WTC11 (cell line): ENCODE results near the gene TKT. TPM values are rescaled to one million over a fixed set of nuclear protein-coding genes. Genes with fewer than 3 reads are reported as not detected.

ENCODE experiments used
- ATAC-seq: fragments of 200-7000 bp; cut with Tn5 transposase; 2 replicates; pipeline ENCODE4 v1.10.0; 2021; ENCODE audit warnings: mild to moderate bottlenecking, moderate library complexity
- CTCF ChIA-PET: fragments of 300-600 bp; sonication (Branson Sonifier 250); formaldehyde crosslinking; loops from one replicate; lab custom pipeline; 2021; ENCODE audit warnings: antibody characterized with exemption; lab: Charles Lee
- POLR2A ChIA-PET: fragments of 350-600 bp; sonication (Branson Sonifier 250); formaldehyde crosslinking; loops from one replicate; lab custom pipeline; 2021; ENCODE audit warnings: antibody characterized with exemption; lab: Charles Lee
- DNase-seq: peaks from one replicate; pipeline ENCODE4 v3.0.0; 2021; ENCODE audit warnings: low spot score
- H3K27ac Mint-ChIP-seq: 2 replicates; pipeline ENCODE4 v1.8.0; 2021; ENCODE audit warnings: mixed read lengths
- H3K27me3 Mint-ChIP-seq: 2 replicates; pipeline ENCODE4 v1.8.0; 2021; ENCODE audit warnings: low read depth, mild to moderate bottlenecking, moderate library complexity, mixed read lengths
- H3K36me3 Mint-ChIP-seq: 2 replicates; pipeline ENCODE4 v1.8.0; 2021; ENCODE audit warnings: mixed read lengths
- H3K4me1 Mint-ChIP-seq: 2 replicates; pipeline ENCODE4 v1.8.0; 2022; ENCODE audit warnings: mixed read lengths
- H3K4me3 Mint-ChIP-seq: 2 replicates; pipeline ENCODE4 v1.8.0; 2021; ENCODE audit warnings: mild to moderate bottlenecking, moderate library complexity, mixed read lengths
- H3K9me3 Mint-ChIP-seq: 2 replicates; pipeline ENCODE4 v1.8.0; 2021; ENCODE audit warnings: mixed read lengths
- ATF3 ChIP-seq: sonication (generic); formaldehyde crosslinking; conservative IDR thresholded peaks from 2 replicates; pipeline ENCODE4 v1.8.1; 2022; ENCODE audit warnings: mild to moderate bottlenecking, missing genetic modification reagents
- CTCF ChIP-seq: fragments of 200-600 bp; IDR thresholded peaks from 2 replicates; pipeline ENCODE4 v1.8.0; 2022; ENCODE audit warnings: antibody characterized with exemption
- E2F1 ChIP-seq: sonication (generic); formaldehyde crosslinking; IDR thresholded peaks from 2 replicates; pipeline ENCODE4 v1.8.0; 2022; ENCODE audit warnings: mild to moderate bottlenecking, missing genetic modification reagents
- ELF4 ChIP-seq: sonication (generic); formaldehyde crosslinking; IDR thresholded peaks from 2 replicates; pipeline ENCODE4 v1.8.1; 2022; ENCODE audit warnings: low read depth, mild to moderate bottlenecking, moderate library complexity, missing genetic modification reagents
- EMX1 ChIP-seq: fragments of 250-450 bp; sonication (Bioruptor Pico); IDR thresholded peaks from 2 replicates; pipeline ENCODE4 v1.8.0; 2021; ENCODE audit warnings: mild to moderate bottlenecking
- ESRRA ChIP-seq: sonication (generic); formaldehyde crosslinking; IDR thresholded peaks from 2 replicates; pipeline ENCODE4 v1.8.1; 2022; ENCODE audit warnings: mild to moderate bottlenecking, missing genetic modification reagents, borderline replicate concordance
- FOXK1 ChIP-seq: sonication (generic); formaldehyde crosslinking; IDR thresholded peaks from 2 replicates; pipeline ENCODE4 v1.8.0; 2022; ENCODE audit warnings: mild to moderate bottlenecking, moderate library complexity, missing genetic modification reagents
- MLX ChIP-seq: sonication (generic); formaldehyde crosslinking; IDR thresholded peaks from 2 replicates; pipeline ENCODE4 v1.8.1; 2023; ENCODE audit warnings: mild to moderate bottlenecking, missing genetic modification reagents, moderate library complexity
- MXD4 ChIP-seq: fragments of 250-450 bp; sonication (Bioruptor Pico); IDR thresholded peaks from 2 replicates; pipeline ENCODE4 v1.8.0; 2021; ENCODE audit warnings: mild to moderate bottlenecking, moderate library complexity, borderline replicate concordance
- PRDM15 ChIP-seq: sonication (generic); formaldehyde crosslinking; IDR thresholded peaks from 2 replicates; pipeline ENCODE4 v1.8.0; 2022; ENCODE audit warnings: missing genetic modification reagents
- PREB ChIP-seq: sonication (generic); formaldehyde crosslinking; IDR thresholded peaks from 2 replicates; pipeline ENCODE4 v1.8.1; 2022; ENCODE audit warnings: mild to moderate bottlenecking, missing genetic modification reagents, moderate library complexity, borderline replicate concordance
- RELA ChIP-seq: sonication (generic); formaldehyde crosslinking; IDR thresholded peaks from 2 replicates; pipeline ENCODE4 v1.8.1; 2022; ENCODE audit warnings: missing genetic modification reagents, mild to moderate bottlenecking, borderline replicate concordance
- RORB ChIP-seq: fragments of 250-450 bp; sonication (Bioruptor Pico); IDR thresholded peaks from 2 replicates; pipeline ENCODE4 v1.9.0; 2021; ENCODE audit warnings: mild to moderate bottlenecking
- SMAD3 ChIP-seq: sonication (generic); formaldehyde crosslinking; IDR thresholded peaks from 2 replicates; pipeline ENCODE4 v1.8.0; 2022; ENCODE audit warnings: missing genetic modification reagents, mild to moderate bottlenecking, borderline replicate concordance
- TCF7 ChIP-seq: sonication (generic); formaldehyde crosslinking; IDR thresholded peaks from 2 replicates; pipeline ENCODE4 v1.8.0; 2022; ENCODE audit warnings: mild to moderate bottlenecking, low read depth, missing genetic modification reagents, moderate library complexity
- TEAD4 ChIP-seq: sonication (generic); formaldehyde crosslinking; IDR thresholded peaks from 2 replicates; pipeline ENCODE4 v1.8.0; 2022; ENCODE audit warnings: mild to moderate bottlenecking, missing genetic modification reagents
- TP53 ChIP-seq: sonication (generic); formaldehyde crosslinking; IDR thresholded peaks from 2 replicates; pipeline ENCODE4 v1.8.1; 2023; ENCODE audit warnings: mild to moderate bottlenecking, missing genetic modification reagents
- USF2 ChIP-seq: sonication (generic); formaldehyde crosslinking; IDR thresholded peaks from 2 replicates; pipeline ENCODE4 v1.8.1; 2023; ENCODE audit warnings: mild to moderate bottlenecking, missing genetic modification reagents, moderate library complexity
- ZBTB43 ChIP-seq: sonication (generic); formaldehyde crosslinking; IDR thresholded peaks from 2 replicates; pipeline ENCODE4 v1.8.1; 2023; ENCODE audit warnings: mild to moderate bottlenecking, missing genetic modification reagents
- total RNA-seq: library from RNA; stranded (reverse); gene quantifications from 3 replicates; pipeline ENCODE4 v1.2.3, GENCODE V29; 2021

The TKT gene
- total RNA-seq, 1 experiment from 2014 or later: 1,040 TPM

- TF ChIP-seq CTCF (no peak), ELF4 (CRISPR knock-in tag) (no peak), FOXK1 (CRISPR knock-in tag) (no peak)
Observed at GRCh38 chr3:53225181-53225580, 30.6 kb downstream of the TKT start (continued).

- Mint-ChIP-seq H3K27ac (no peak overlapping the region), H3K36me3 (peaks cover 59% of the 10 kb centered on the region), H3K9me3 (no peaks in the 10 kb centered on the region), H3K4me1 (peaks cover 5% of the 10 kb centered on the region), H3K4me3 (no peak overlapping the region), H3K27me3 (no peaks in the 10 kb centered on the region)
- ChIA-PET CTCF (interaction anchor here (1.1 kb wide), 1 partner anchor 22 kb away, joined by 3 read pairs; no protein-coding TSS in a partner anchor), POLR2A (interaction anchor here (1.4 kb wide), 1 partner anchor 126 kb away, joined by 3 read pairs; no protein-coding TSS in a partner anchor)
- no peak for TF ChIP-seq MXD4 (CRISPR knock-in tag)
- no peak for TF ChIP-seq TEAD4 (CRISPR knock-in tag)
- TF ChIP-seq MLX (CRISPR knock-in tag): no peak
- no peak for TF ChIP-seq ATF3 (CRISPR knock-in tag)
- TF ChIP-seq ESRRA (CRISPR knock-in tag): no peak
- no peak for TF ChIP-seq E2F1 (CRISPR knock-in tag)
- TF ChIP-seq USF2 (CRISPR knock-in tag): no peak
- no peak for TF ChIP-seq PREB (CRISPR knock-in tag)
- TF ChIP-seq ZBTB43 (CRISPR knock-in tag): no peak
- TF ChIP-seq EMX1 (CRISPR knock-in tag): no peak
- TF ChIP-seq TP53 (CRISPR knock-in tag): no peak
- ATAC-seq (no peak), DNase-seq (no peak)
Observed at GRCh38 chr3:53224536-53224935, 31.3 kb downstream of the TKT start.

GRCh38 chr3:53224026-53224425 lies 31.8 kb downstream of the TKT start:
- H3K4me3 Mint-ChIP-seq: no peak overlapping the region
- no peaks in the 10 kb centered on the region for H3K9me3 Mint-ChIP-seq
- TF ChIP-seq RELA (CRISPR knock-in tag) (no peak), TCF7 (CRISPR knock-in tag) (no peak), RORB (CRISPR knock-in tag) (no peak), PRDM15 (CRISPR knock-in tag) (no peak), SMAD3 (CRISPR knock-in tag) (no peak)
- TF ChIP-seq, all 79 proteins: peak for 0
- Mint-ChIP-seq H3K27ac (peak overlapping the region; percentile 52; the same call in 1 of the 2 replicates), H3K27me3 (no peaks in the 10 kb centered on the region), H3K36me3 (peaks cover 55% of the 10 kb centered on the region), H3K4me1 (peaks cover 5% of the 10 kb centered on the region)
- no peak for DNase-seq
- POLR2A ChIA-PET: interaction anchor here (1.4 kb wide), 1 partner anchor 126 kb away, joined by 3 read pairs; no protein-coding TSS in a partner anchor
- no peak for ATAC-seq
- CTCF ChIA-PET: interaction anchor here (0.7 to 1.1 kb wide), 3 partner anchors 9 to 35 kb away, joined by 3 read pairs; no protein-coding TSS in a partner anchor
